GM21717 (cell line): ENCODE results near the gene ANKH.
"Not testable (repeated sequence)": the region's sequence is repeated elsewhere in the genome, so short reads cannot be mapped to it uniquely, and the experiment has no call there.

Experiments used
- ATAC-seq: cut with Tn5 transposase; IDR thresholded peaks from one replicate; pipeline ENCODE4 v1.9.1; 2021; ENCODE audit warnings: mild to moderate bottlenecking, moderate library complexity; ENCODE audit not compliant: unreplicated experiment

Gene ANKH

GRCh38 chr5:14871214-14872069 is at the start of gene ANKH:
TSS of gene ANKH (minus strand) at chr5:14871778. CDS start at chr5:14871447, 331 bp downstream.
- peak; percentile 85 for ATAC-seq

GRCh38 chr5:14920121-14920520 is 48.5 kb upstream of the ANKH start:
- no peak for ATAC-seq

GRCh38 chr5:14919106-14919505 is 47.5 kb upstream of the ANKH start:
- not testable (repeated sequence) for ATAC-seq

GRCh38 chr5:14917719-14918118 is 46.1 kb upstream of the ANKH start:
- ATAC-seq = no peak

- no peak for ATAC-seq
Measured at GRCh38 chr5:14915291-14915952, 43.8 kb upstream of the ANKH start.

GRCh38 chr5:14914623-14915260 is 43.2 kb upstream of the ANKH start:
- no peak for ATAC-seq

GRCh38 chr5:14914193-14914592 is 42.6 kb upstream of the ANKH start:
- no peak for ATAC-seq

GRCh38 chr5:14913096-14913495 is 41.5 kb upstream of the ANKH start:
- no peak for ATAC-seq

GRCh38 chr5:14912206-14912605 is 40.6 kb upstream of the ANKH start:
- ATAC-seq = no peak

- no peak for ATAC-seq
Measured at GRCh38 chr5:14909369-14909768, 37.8 kb upstream of the ANKH start.

- no peak for ATAC-seq
Measured at GRCh38 chr5:14908172-14908571, 36.6 kb upstream of the ANKH start.

- ATAC-seq = no peak
Measured at GRCh38 chr5:14906628-14907027, 35.0 kb upstream of the ANKH start.

- no peak for ATAC-seq
Measured at GRCh38 chr5:14902826-14903560, 31.4 kb upstream of the ANKH start.

GRCh38 chr5:14901462-14902051 is 30.0 kb upstream of the ANKH start:
- no peak for ATAC-seq

- no peak for ATAC-seq
Measured at GRCh38 chr5:14900693-14901461, 29.3 kb upstream of the ANKH start.

- ATAC-seq = no peak
Measured at GRCh38 chr5:14896131-14896530, 24.6 kb upstream of the ANKH start.

GRCh38 chr5:14895301-14895700 is 23.7 kb upstream of the ANKH start:
- ATAC-seq = no peak

GRCh38 chr5:14894748-14895147 is 23.2 kb upstream of the ANKH start:
- no peak for ATAC-seq

- no peak for ATAC-seq
Measured at GRCh38 chr5:14893381-14893780, 21.8 kb upstream of the ANKH start.

GRCh38 chr5:14890846-14891245 is 19.3 kb upstream of the ANKH start:
- ATAC-seq = no peak
